Measurements from ENCODE around the gene MINDY4. TPM values are rescaled to one million over a fixed set of nuclear protein-coding genes. Genes with fewer than 3 reads are reported as not detected.

Gene MINDY4
- total and polyA plus RNA-seq, 7 experiments from 2014 or later, result 0.41 to 1.5 (median 0.91) TPM

DNA sequence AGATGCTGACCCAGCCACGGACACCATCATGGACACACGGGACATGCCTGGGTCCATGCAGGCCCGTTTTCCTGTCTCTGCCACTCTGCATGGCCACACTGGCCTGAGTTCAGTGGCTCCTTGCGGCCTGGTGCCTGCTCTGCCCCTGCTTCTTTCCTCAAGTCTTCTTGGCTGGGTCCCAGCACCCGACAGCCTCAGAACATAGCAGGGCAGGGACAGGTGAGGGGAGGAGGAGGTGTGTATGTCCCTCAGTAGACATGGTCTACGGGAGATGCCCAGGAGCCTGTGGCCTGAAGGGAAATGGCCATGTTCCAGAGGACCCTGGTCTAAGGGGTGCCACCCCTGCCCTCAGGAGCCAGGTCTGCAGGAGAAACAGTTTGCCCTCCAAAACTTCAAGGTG lies 138.2 kb downstream of the MINDY4 start:
- H3K4me1 Mint-ChIP-seq, result peaks cover 0 to 6% (median 0%) of the 10 kb centered on the region in 7 donors
- ATAC-seq (no peak), DNase-seq (no peak)
- ChIA-PET CTCF (no interaction called here), POLR2A (no interaction called here)
- H3K9me3 Mint-ChIP-seq, result peaks cover 0 to 1% (median 0%) of the 10 kb centered on the region in 11 donors
- H3K4me1 ChIP-seq (ENCODE audit: control insufficient read depth in 2 of 2, insufficient read depth in 2 of 2, low read length in 2 of 2), result no peaks in the 10 kb centered on the region
- no peaks in the 10 kb centered on the region for H3K27me3 Mint-ChIP-seq
- intact Hi-C loops (cut with micrococcal nuclease), result no loop called here
- no peaks in the 10 kb centered on the region for H3K27me3 ChIP-seq (ENCODE audit: control insufficient read depth in 2 of 2, insufficient read depth in 2 of 2, low read length in 2 of 2)
- no peaks in the 10 kb centered on the region for H3K36me3 ChIP-seq (ENCODE audit: control insufficient read depth in 2 of 3, insufficient read depth in 3 of 3, low read length in 3 of 3)
- no peak overlapping the region for H3K4me3 ChIP-seq (ENCODE audit: low read length)
- no peak overlapping the region for H3K4me3 Mint-ChIP-seq
- H3K27ac ChIP-seq (ENCODE audit: low read depth, low read length), result no peak overlapping the region
- no peak overlapping the region for H3K27ac Mint-ChIP-seq
- no peaks in the 10 kb centered on the region for H3K9me3 ChIP-seq (ENCODE audit: control insufficient read depth in 2 of 3, low read length in 3 of 3)
- no peaks in the 10 kb centered on the region for H3K36me3 Mint-ChIP-seq

DNA sequence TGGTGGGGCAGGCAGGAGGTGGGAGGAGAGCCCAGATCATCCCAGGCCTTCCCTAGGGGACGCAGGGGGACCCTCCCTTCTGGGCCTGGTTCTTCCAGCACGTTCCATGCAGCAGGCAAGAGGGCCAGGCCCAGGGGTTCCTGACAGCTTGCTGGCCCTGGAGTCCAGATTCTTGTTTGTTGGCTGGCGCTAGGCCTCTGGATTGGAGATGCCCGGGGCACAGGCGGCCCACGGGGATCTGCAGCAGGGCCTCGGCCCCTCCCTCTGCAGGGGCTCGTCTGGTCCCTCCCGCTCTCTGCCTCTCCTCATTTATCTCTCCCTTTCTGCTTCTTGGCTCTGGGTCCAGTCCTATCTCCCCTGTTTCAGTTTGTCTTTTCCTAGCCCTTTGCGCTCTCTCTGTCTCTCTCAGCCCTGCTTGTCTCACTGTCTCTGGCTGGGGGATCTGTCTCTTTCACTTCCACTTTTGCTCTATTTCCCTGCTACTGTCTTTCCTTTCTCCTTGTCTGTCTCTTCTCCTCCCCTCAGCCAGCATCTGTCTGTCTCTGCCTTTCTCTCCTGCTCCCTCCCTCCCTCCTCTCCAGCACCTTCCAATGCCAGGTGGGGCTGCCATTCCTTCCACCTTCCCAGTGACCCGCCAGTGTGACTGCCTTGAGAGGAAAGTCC lies 139.3 kb downstream of the MINDY4 start:
- Histone ChIP-seq H3K4me1 (ENCODE audit: control insufficient read depth in 2 of 2, insufficient read depth in 2 of 2, low read length in 2 of 2) (no peaks in the 10 kb centered on the region), H3K4me3 (ENCODE audit: low read length) (no peak overlapping the region), H3K9me3 (ENCODE audit: control insufficient read depth in 2 of 3, low read length in 3 of 3) (no peaks in the 10 kb centered on the region), H3K36me3 (ENCODE audit: control insufficient read depth in 2 of 3, insufficient read depth in 3 of 3, low read length in 3 of 3) (no peaks in the 10 kb centered on the region), H3K27me3 (ENCODE audit: control insufficient read depth in 2 of 2, insufficient read depth in 2 of 2, low read length in 2 of 2) (no peaks in the 10 kb centered on the region), H3K27ac (ENCODE audit: low read depth, low read length) (no peak overlapping the region)
- Mint-ChIP-seq H3K4me3 (no peak overlapping the region), H3K27ac (no peak overlapping the region), H3K27me3 (peaks cover 0 to 3% (median 0%) of the 10 kb centered on the region in 5 donors), H3K9me3 (peaks cover 0 to 1% (median 0%) of the 10 kb centered on the region in 11 donors), H3K4me1 (peaks cover 0 to 6% (median 0%) of the 10 kb centered on the region in 7 donors), H3K36me3 (no peaks in the 10 kb centered on the region)
- DNase-seq (no peak), ATAC-seq (no peak)
- POLR2A ChIA-PET, result no interaction called here
- intact Hi-C loops (cut with micrococcal nuclease), result no loop called here
- CTCF ChIA-PET, result no interaction called here

DNA sequence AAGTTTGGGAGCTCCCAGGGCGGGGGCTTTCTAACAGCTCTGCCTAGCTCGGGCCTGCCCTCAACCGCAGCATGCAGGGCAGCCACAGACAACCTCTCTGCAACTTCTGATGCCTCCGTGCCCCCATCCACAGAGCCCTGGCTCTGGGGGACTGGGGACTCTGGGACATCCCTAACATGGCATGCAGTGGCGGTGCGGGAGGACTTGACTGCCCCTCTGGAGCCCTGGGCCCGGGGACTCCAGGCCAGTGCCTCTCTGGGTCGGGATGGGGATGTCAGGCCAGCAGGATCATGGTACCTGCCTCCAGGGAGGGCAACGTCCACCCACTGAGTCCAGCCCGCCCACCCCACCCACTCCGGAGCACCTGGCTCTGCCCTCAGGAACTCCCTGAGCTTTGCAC lies 139.9 kb downstream of the MINDY4 start:
- POLR2A ChIA-PET, result no interaction called here
- no peaks in the 10 kb centered on the region for H3K27me3 ChIP-seq (ENCODE audit: control insufficient read depth in 2 of 2, insufficient read depth in 2 of 2, low read length in 2 of 2)
- ATAC-seq (no peak), DNase-seq (no peak)
- H3K27ac ChIP-seq (ENCODE audit: low read depth, low read length), result no peak overlapping the region
- no peaks in the 10 kb centered on the region for H3K36me3 Mint-ChIP-seq
- H3K4me1 Mint-ChIP-seq, result peaks cover 0 to 6% (median 0%) of the 10 kb centered on the region in 7 donors
- H3K4me3 Mint-ChIP-seq, result no peak overlapping the region
- no peaks in the 10 kb centered on the region for H3K36me3 ChIP-seq (ENCODE audit: control insufficient read depth in 2 of 3, insufficient read depth in 3 of 3, low read length in 3 of 3)
- H3K4me1 ChIP-seq (ENCODE audit: control insufficient read depth in 2 of 2, insufficient read depth in 2 of 2, low read length in 2 of 2), result no peaks in the 10 kb centered on the region
- no peak overlapping the region for H3K27ac Mint-ChIP-seq
- CTCF ChIA-PET, result no interaction called here
- H3K9me3 Mint-ChIP-seq, result peaks cover 0 to 1% (median 0%) of the 10 kb centered on the region in 11 donors
- H3K9me3 ChIP-seq (ENCODE audit: control insufficient read depth in 2 of 3, low read length in 3 of 3), result no peaks in the 10 kb centered on the region
- H3K4me3 ChIP-seq (ENCODE audit: low read length), result no peak overlapping the region
- intact Hi-C loops (cut with micrococcal nuclease), result no loop called here
- H3K27me3 Mint-ChIP-seq, result peaks cover 0 to 3% (median 0%) of the 10 kb centered on the region in 5 donors

DNA sequence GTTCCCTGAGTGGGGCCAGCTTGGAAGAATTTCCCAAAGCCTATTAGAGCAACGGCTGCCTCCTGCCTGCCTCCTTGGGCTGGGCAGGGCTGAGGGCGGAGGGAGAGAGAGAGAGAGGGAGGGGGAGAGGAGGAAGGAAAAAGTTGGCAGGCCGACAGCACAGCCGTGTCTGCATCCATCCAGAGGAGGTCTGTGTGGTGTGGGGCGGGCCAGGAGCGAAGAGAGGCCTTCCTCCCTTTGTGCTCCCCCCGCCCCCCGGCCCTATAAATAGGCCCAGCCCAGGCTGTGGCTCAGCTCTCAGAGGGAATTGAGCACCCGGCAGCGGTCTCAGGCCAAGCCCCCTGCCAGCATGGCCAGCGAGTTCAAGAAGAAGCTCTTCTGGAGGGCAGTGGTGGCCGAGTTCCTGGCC lies 140.3 kb downstream of the MINDY4 start, which contains the start of gene AQP1:
Gene AQP1, plus strand, starts transcription at position 293 of the 409 bp plus-strand sequence. Its CDS starts 57 bp downstream, at position 350.
- H3K9me3 ChIP-seq (ENCODE audit: control insufficient read depth in 2 of 3, low read length in 3 of 3), result no peaks in the 10 kb centered on the region
- no peak within 1 kb of the TSS for H3K27ac ChIP-seq (ENCODE audit: low read depth, low read length)
- Mint-ChIP-seq H3K27ac (no peak within 1 kb of the TSS), H3K4me1 (peaks cover 0 to 6% (median 0%) of the 10 kb centered on the region in 7 donors), H3K9me3 (peaks cover 0 to 1% (median 0%) of the 10 kb centered on the region in 11 donors), H3K27me3 (peaks cover 0 to 3% (median 0%) of the 10 kb centered on the region in 5 donors), H3K4me3 (no peak within 1 kb of the TSS), H3K36me3 (no peaks in the 10 kb centered on the region)
- no peaks in the 10 kb centered on the region for H3K4me1 ChIP-seq (ENCODE audit: control insufficient read depth in 2 of 2, insufficient read depth in 2 of 2, low read length in 2 of 2)
- H3K4me3 ChIP-seq (ENCODE audit: low read length), result no peak within 1 kb of the TSS
- POLR2A ChIA-PET, result no interaction called here
- intact Hi-C loops (cut with micrococcal nuclease), result no loop called here
- no peaks in the 10 kb centered on the region for H3K36me3 ChIP-seq (ENCODE audit: control insufficient read depth in 2 of 3, insufficient read depth in 3 of 3, low read length in 3 of 3)
- ATAC-seq (no peak), DNase-seq (no peak)
- CTCF ChIA-PET, result no interaction called here
- no peaks in the 10 kb centered on the region for H3K27me3 ChIP-seq (ENCODE audit: control insufficient read depth in 2 of 2, insufficient read depth in 2 of 2, low read length in 2 of 2)

DNA sequence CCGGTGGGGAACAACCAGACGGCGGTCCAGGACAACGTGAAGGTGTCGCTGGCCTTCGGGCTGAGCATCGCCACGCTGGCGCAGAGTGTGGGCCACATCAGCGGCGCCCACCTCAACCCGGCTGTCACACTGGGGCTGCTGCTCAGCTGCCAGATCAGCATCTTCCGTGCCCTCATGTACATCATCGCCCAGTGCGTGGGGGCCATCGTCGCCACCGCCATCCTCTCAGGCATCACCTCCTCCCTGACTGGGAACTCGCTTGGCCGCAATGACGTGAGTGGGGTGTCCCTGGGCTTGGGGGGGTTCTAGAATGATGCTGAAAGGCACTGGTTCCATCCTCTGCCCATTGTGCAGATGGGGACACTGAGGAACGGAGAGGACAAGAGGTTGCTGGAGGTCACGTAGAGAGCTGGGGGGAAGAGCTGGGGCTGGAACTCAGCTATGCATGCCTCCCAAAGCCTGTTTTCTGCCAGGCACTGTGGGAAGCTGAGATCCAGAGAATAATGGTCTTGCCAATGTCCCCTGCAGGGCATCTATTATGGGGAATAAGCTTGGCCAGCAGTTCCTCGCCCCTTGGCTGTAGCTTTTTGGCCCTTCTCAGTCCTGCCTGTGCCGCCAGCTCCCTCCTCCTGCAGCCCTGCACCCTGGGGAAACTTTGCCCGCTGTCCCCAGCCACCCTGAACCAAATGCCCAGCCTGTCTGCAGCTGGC lies 141.0 kb downstream of the MINDY4 start:
- H3K36me3 ChIP-seq (ENCODE audit: control insufficient read depth in 2 of 3, insufficient read depth in 3 of 3, low read length in 3 of 3), result no peaks in the 10 kb centered on the region
- no peak overlapping the region for H3K27ac ChIP-seq (ENCODE audit: low read depth, low read length)
- ChIA-PET POLR2A (no interaction called here), CTCF (no interaction called here)
- H3K4me3 ChIP-seq (ENCODE audit: low read length), result no peak overlapping the region
- intact Hi-C loops (cut with micrococcal nuclease), result no loop called here
- no peaks in the 10 kb centered on the region for H3K4me1 ChIP-seq (ENCODE audit: control insufficient read depth in 2 of 2, insufficient read depth in 2 of 2, low read length in 2 of 2)
- DNase-seq, result no peak
- no peaks in the 10 kb centered on the region for H3K36me3 Mint-ChIP-seq
- peaks cover 0 to 6% (median 0%) of the 10 kb centered on the region in 7 donors for H3K4me1 Mint-ChIP-seq
- H3K9me3 Mint-ChIP-seq, result peaks cover 0 to 1% (median 0%) of the 10 kb centered on the region in 11 donors
- no peaks in the 10 kb centered on the region for H3K9me3 ChIP-seq (ENCODE audit: control insufficient read depth in 2 of 3, low read length in 3 of 3)
- peaks cover 0 to 3% (median 0%) of the 10 kb centered on the region in 5 donors for H3K27me3 Mint-ChIP-seq
- no peak overlapping the region for H3K27ac Mint-ChIP-seq
- ATAC-seq, result no peak
- no peaks in the 10 kb centered on the region for H3K27me3 ChIP-seq (ENCODE audit: control insufficient read depth in 2 of 2, insufficient read depth in 2 of 2, low read length in 2 of 2)
- H3K4me3 Mint-ChIP-seq, result no peak overlapping the region

DNA sequence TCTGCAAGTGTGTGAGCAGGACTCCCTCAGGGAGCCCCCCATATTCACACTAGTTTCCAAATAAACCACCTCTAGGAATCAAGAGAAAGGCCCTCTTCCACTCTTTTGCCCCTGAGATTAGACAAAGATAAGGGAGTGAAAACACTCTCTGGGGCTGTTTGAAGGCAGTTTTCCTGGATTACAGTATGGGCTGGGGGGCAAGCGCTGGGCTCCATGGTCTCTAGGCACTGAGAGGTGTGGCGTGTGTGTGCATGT lies 141.4 kb downstream of the MINDY4 start:
- Histone ChIP-seq H3K4me1 (ENCODE audit: control insufficient read depth in 2 of 2, insufficient read depth in 2 of 2, low read length in 2 of 2) (no peaks in the 10 kb centered on the region), H3K9me3 (ENCODE audit: control insufficient read depth in 2 of 3, low read length in 3 of 3) (no peaks in the 10 kb centered on the region), H3K4me3 (ENCODE audit: low read length) (no peak overlapping the region), H3K27me3 (ENCODE audit: control insufficient read depth in 2 of 2, insufficient read depth in 2 of 2, low read length in 2 of 2) (no peaks in the 10 kb centered on the region), H3K36me3 (ENCODE audit: control insufficient read depth in 2 of 3, insufficient read depth in 3 of 3, low read length in 3 of 3) (no peaks in the 10 kb centered on the region), H3K27ac (ENCODE audit: low read depth, low read length) (no peak overlapping the region)
- CTCF ChIA-PET, result no interaction called here
- intact Hi-C loops (cut with micrococcal nuclease), result no loop called here
- ATAC-seq (no peak), DNase-seq (no peak)
- peaks cover 0 to 6% (median 0%) of the 10 kb centered on the region in 7 donors for H3K4me1 Mint-ChIP-seq
- no peaks in the 10 kb centered on the region for H3K36me3 Mint-ChIP-seq
- peaks cover 0 to 1% (median 0%) of the 10 kb centered on the region in 11 donors for H3K9me3 Mint-ChIP-seq
- POLR2A ChIA-PET, result no interaction called here
- no peak overlapping the region for H3K4me3 Mint-ChIP-seq
- peaks cover 0 to 3% (median 0%) of the 10 kb centered on the region in 5 donors for H3K27me3 Mint-ChIP-seq
- no peak overlapping the region for H3K27ac Mint-ChIP-seq
